CD4-positive, alpha-beta T cell treated with Interleukin-4 for 1 hour (primary cell): ENCODE results near the gene IFIT3.
"Not testable (repeated sequence)": the region's sequence is repeated elsewhere in the genome, so short reads cannot be mapped to it uniquely, and the experiment has no call there.

Experiments
- DNase-seq, 2 donors: peaks; one replicate each; pipeline ENCODE4 v3.0.0-alpha.2; 2020 to 2022

The IFIT3 gene

GRCh38 chr10:89327803-89328441 is at the start of gene IFIT3:
IFIT3 (plus strand) TSS chr10:89327997; CDS start chr10:89328074, 77 bp downstream.
- peak; percentile 49 to 58 for DNase-seq

- DNase-seq = no peak
Observed at GRCh38 chr10:89278034-89278535, 49.7 kb upstream of the IFIT3 start.

- DNase-seq = no peak
Observed at GRCh38 chr10:89278900-89279392, 48.9 kb upstream of the IFIT3 start.

- DNase-seq = no peak
Observed at GRCh38 chr10:89279421-89279869, 48.4 kb upstream of the IFIT3 start.

- no peak for DNase-seq
Observed at GRCh38 chr10:89280508-89280907, 47.3 kb upstream of the IFIT3 start.

- DNase-seq = no peak
Observed at GRCh38 chr10:89281606-89282395, 46.0 kb upstream of the IFIT3 start.

GRCh38 chr10:89283025-89283935 is 44.5 kb upstream of the IFIT3 start:
- DNase-seq = no peak

GRCh38 chr10:89283936-89284475 is 43.8 kb upstream of the IFIT3 start:
- no peak for DNase-seq

GRCh38 chr10:89284711-89285110 is 43.1 kb upstream of the IFIT3 start:
- not testable (repeated sequence) for DNase-seq

- not testable (repeated sequence) for DNase-seq
Observed at GRCh38 chr10:89285303-89285702, 42.5 kb upstream of the IFIT3 start.

- DNase-seq = no peak
Observed at GRCh38 chr10:89294721-89295239, 33.0 kb upstream of the IFIT3 start.

GRCh38 chr10:89295597-89295996 is 32.2 kb upstream of the IFIT3 start:
- DNase-seq = no peak

GRCh38 chr10:89296220-89296648 is 31.6 kb upstream of the IFIT3 start:
- DNase-seq = peak in 1 of 2 donors; percentile 20

- DNase-seq = no peak
Observed at GRCh38 chr10:89297356-89297755, 30.4 kb upstream of the IFIT3 start.

- DNase-seq = no peak
Observed at GRCh38 chr10:89297791-89298190, 30.0 kb upstream of the IFIT3 start.

- DNase-seq = no peak
Observed at GRCh38 chr10:89299031-89299430, 28.8 kb upstream of the IFIT3 start.

- peak; percentile 29 to 41 for DNase-seq
Observed at GRCh38 chr10:89301232-89301631, 26.6 kb upstream of the IFIT3 start.

GRCh38 chr10:89301721-89302445 is 25.9 kb upstream of the IFIT3 start, which contains the start of gene IFIT2:
IFIT2 (plus strand) TSS chr10:89302046; CDS start chr10:89302124, 78 bp downstream.
- peak; percentile 52 to 81 for DNase-seq

GRCh38 chr10:89302625-89303024 is 25.2 kb upstream of the IFIT3 start:
- DNase-seq = no peak

GRCh38 chr10:89303161-89303560 is 24.6 kb upstream of the IFIT3 start:
- no peak for DNase-seq

- no peak for DNase-seq
Observed at GRCh38 chr10:89304026-89304425, 23.8 kb upstream of the IFIT3 start.
